Trophoblast cell (in vitro differentiated cells and primary cell): ENCODE data around the gene KLHDC7B. TPM values are rescaled to one million over a fixed set of nuclear protein-coding genes. Genes with fewer than 3 reads are reported as not detected.
A peak's percentile ranks its signal among the peaks of the same experiment; 100 is the strongest.

Experiments used
- DNase-seq, 2 donors: peaks; one replicate each; pipeline ENCODE4 v3.0.0-alpha.2; 2016
- H2AFZ ChIP-seq: 2 replicates; pipeline ENCODE4 v1.6.1; 2013; ENCODE audit warnings: low read length, moderate library complexity, mild to moderate bottlenecking; ENCODE audit not compliant: insufficient read depth, poor library complexity
- H2AK5ac ChIP-seq: 2 replicates; pipeline ENCODE4 v1.6.1; 2013; ENCODE audit warnings: mild to moderate bottlenecking, low read length
- H2BK120ac ChIP-seq: 2 replicates; pipeline ENCODE4 v1.6.1; 2013; ENCODE audit warnings: low read length, mild to moderate bottlenecking, moderate library complexity; ENCODE audit not compliant: insufficient read depth, poor library complexity
- H2BK12ac ChIP-seq: 2 replicates; pipeline ENCODE4 v1.6.1; 2013; ENCODE audit warnings: mild to moderate bottlenecking, low read length, moderate library complexity
- H2BK5ac ChIP-seq: 2 replicates; pipeline ENCODE4 v1.6.1; 2013; ENCODE audit warnings: low read length, low read depth, moderate library complexity, mild to moderate bottlenecking; ENCODE audit not compliant: poor library complexity
- H3K14ac ChIP-seq: 2 replicates; pipeline ENCODE4 v1.6.1; 2013; ENCODE audit warnings: mild to moderate bottlenecking, low read length
- H3K18ac ChIP-seq: 2 replicates; pipeline ENCODE4 v1.6.1; 2013; ENCODE audit warnings: mild to moderate bottlenecking, low read length
- H3K23ac ChIP-seq: 2 replicates; pipeline ENCODE4 v1.6.1; 2013; ENCODE audit warnings: low read length
- H3K27ac ChIP-seq: 2 replicates; pipeline ENCODE4 v1.5.1; 2013; ENCODE audit warnings: low read depth, mild to moderate bottlenecking, inconsistent platforms, low read length, moderate library complexity
- H3K27me3 ChIP-seq: 2 replicates; pipeline ENCODE4 v1.6.1; 2013; ENCODE audit warnings: inconsistent platforms, mild to moderate bottlenecking, low read length, moderate library complexity; ENCODE audit not compliant: insufficient read depth
- H3K36me3 ChIP-seq, 2 experiments: 1 replicate in 1 of 2; 2 replicates in 1 of 2; pipeline ENCODE4 v1.6.1; 2013; ENCODE audit warnings: low read length in 2 of 2, mild to moderate bottlenecking in 2 of 2, moderate library complexity in 1 of 2; ENCODE audit not compliant: insufficient read depth in 2 of 2, control insufficient read depth in 1 of 2
- H3K4ac ChIP-seq: 2 replicates; pipeline ENCODE4 v1.6.1; 2013; ENCODE audit warnings: low read depth, mild to moderate bottlenecking, low read length, moderate library complexity
- H3K4me1 ChIP-seq, 2 experiments: 1 replicate in 1 of 2; 2 replicates in 1 of 2; pipeline ENCODE4 v1.6.1; 2013; ENCODE audit warnings: low read length in 2 of 2, mild to moderate bottlenecking in 2 of 2, moderate library complexity in 1 of 2; ENCODE audit not compliant: insufficient read depth in 2 of 2, control insufficient read depth in 1 of 2
- H3K4me2 ChIP-seq: 2 replicates; pipeline ENCODE4 v1.6.1; 2013; ENCODE audit warnings: inconsistent platforms, mild to moderate bottlenecking, low read length, moderate library complexity
- H3K4me3 ChIP-seq: 2 replicates; pipeline ENCODE4 v1.5.1; 2013; ENCODE audit warnings: mild to moderate bottlenecking, low read depth, low read length, inconsistent platforms
- H3K79me1 ChIP-seq: one replicate; pipeline ENCODE4 v1.6.1; 2013; ENCODE audit warnings: low read length
- H3K79me2 ChIP-seq: 2 replicates; pipeline ENCODE4 v1.6.1; 2013; ENCODE audit warnings: low read length, mild to moderate bottlenecking; ENCODE audit not compliant: control insufficient read depth, insufficient read depth, poor library complexity
- H3K9ac ChIP-seq: 2 replicates; pipeline ENCODE4 v1.6.1; 2013; ENCODE audit warnings: mild to moderate bottlenecking, low read length
- H3K9me3 ChIP-seq: 2 replicates; pipeline ENCODE4 v1.6.1; 2013; ENCODE audit warnings: low read depth, mild to moderate bottlenecking, control low read depth, inconsistent platforms, low read length; ENCODE audit not compliant: insufficient read depth
- H4K12ac ChIP-seq: 2 replicates; pipeline ENCODE4 v1.6.1; 2013; ENCODE audit warnings: low read depth, mild to moderate bottlenecking, low read length, moderate library complexity
- H4K8ac ChIP-seq: 2 replicates; pipeline ENCODE4 v1.6.1; 2013; ENCODE audit warnings: low read depth, mild to moderate bottlenecking, low read length, moderate library complexity
- H4K91ac ChIP-seq: one replicate; pipeline ENCODE4 v1.6.1; 2013; ENCODE audit warnings: low read depth, mild to moderate bottlenecking, low read length, moderate library complexity
- WGBS: extraction: QIAGEN DNeasy Blood & Tissue Kit; methylation state at CpG from one replicate; pipeline ENCODE4 v1.1.7; 2013; ENCODE audit warnings: missing lambda C conversion rate; ENCODE audit not compliant: insufficient read length, insufficient coverage; ENCODE audit errors: extremely low coverage; 5-methylcytosine and 5-hydroxymethylcytosine counted together
- polyA plus RNA-seq: library from polyadenylated mRNA; stranded (reverse); fragments of 200-250 nt; gene quantifications from 2 replicates; pipeline ENCODE4 v1.2.3, GENCODE V29; 2013

Gene KLHDC7B
- 0.08 and 0.10 TPM in 2 replicates for polyA plus RNA-seq

DNA sequence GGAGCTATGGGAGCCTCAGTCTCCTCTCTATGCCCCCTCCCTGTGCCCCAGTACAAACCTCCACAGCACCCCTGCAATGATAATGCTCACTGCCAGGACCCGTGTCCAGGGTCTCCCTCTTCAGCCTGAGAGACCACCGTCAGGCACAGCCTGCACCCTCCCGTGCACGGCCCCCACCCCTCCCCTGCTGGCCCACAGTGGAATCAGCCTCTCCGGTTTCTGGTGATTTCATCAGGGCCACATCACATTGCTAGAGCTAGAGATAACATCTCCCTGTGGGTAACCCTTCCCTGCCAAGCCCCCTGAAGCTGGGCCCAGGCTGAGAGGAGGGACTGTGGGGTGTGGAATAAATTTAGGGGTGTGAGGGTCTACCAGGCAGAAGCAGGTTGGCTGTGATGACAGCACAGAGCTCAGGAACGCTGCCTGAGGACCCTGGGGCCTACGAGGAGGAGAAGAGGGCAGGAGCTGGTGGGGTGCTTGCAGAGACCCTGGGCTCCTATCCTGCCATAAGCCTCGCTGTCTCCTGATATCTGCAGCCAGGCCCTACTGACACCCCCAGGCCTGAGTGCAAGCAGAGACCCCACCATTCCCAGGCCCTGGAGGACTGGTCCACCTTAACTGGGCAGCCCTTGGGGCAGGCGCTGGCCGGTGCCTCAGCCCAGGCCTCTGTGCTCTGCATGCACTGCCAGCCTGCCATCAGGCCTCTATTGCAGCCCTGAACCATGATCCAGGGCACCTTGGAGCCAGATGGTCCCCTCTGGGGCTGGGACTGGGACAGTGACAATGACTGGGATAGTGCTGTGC, at the start of gene KLHDC7B:
KLHDC7B (plus strand) TSS at position 378 of the 804 bp plus-strand sequence; CDS start at position 723, 345 bp downstream.
- Histone ChIP-seq H3K79me2 (no peaks in the 10 kb centered on the region), H2BK120ac (peak within 1 kb of the TSS; percentile 16), H3K4me1 (peaks cover 8 to 19% of the 10 kb centered on the region in 2 experiments), H3K4me3 (no peak within 1 kb of the TSS), H3K18ac (no peak within 1 kb of the TSS), H4K8ac (no peak within 1 kb of the TSS), H3K23ac (peak within 1 kb of the TSS; percentile 63), H3K79me1 (peaks cover 2% of the 10 kb centered on the region), H3K27me3 (no peaks in the 10 kb centered on the region), H2AFZ (no peak within 1 kb of the TSS), H2AK5ac (peak within 1 kb of the TSS; percentile 22), H3K9ac (no peak within 1 kb of the TSS), H3K27ac (no peak within 1 kb of the TSS), H3K9me3 (no peaks in the 10 kb centered on the region), H3K4ac (no peak within 1 kb of the TSS), H3K4me2 (no peak within 1 kb of the TSS), H3K36me3 (no peaks in the 10 kb centered on the region), H4K91ac (peak within 1 kb of the TSS; percentile 39), H2BK5ac (no peak within 1 kb of the TSS), H3K14ac (peak within 1 kb of the TSS; percentile 7), H4K12ac (no peak within 1 kb of the TSS), H2BK12ac (peak within 1 kb of the TSS; percentile 44)
- peak in 1 of 2 donors; percentile 43 for DNase-seq
- no CpG with 5 or more reads among the region's 10 CpGs for WGBS

DNA sequence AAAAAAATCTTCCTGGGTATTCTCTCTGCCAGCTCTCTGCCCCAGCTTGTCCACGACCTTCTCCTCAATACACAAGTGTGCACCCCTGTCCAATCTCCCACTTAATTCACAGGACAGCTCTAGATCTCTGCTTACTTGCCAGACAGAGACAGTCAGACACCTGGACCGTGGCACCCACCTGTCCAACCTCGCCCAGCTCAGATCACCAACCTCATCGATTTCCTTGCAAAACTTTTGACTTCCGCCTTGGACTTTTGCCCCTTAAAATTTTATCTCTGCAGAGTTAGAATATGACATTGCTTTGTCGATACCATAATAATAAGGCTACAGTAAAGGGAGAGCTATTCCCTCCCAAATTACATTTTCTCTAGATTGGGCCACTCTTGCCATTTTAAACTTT, 48.6 kb upstream of the KLHDC7B start:
- Histone ChIP-seq H3K27ac (no peak overlapping the region), H3K18ac (no peak overlapping the region), H3K79me2 (no peaks in the 10 kb centered on the region), H3K4ac (no peak overlapping the region), H3K79me1 (no peaks in the 10 kb centered on the region), H4K91ac (no peak overlapping the region), H3K4me1 (peaks cover 3 to 6% of the 10 kb centered on the region in 2 experiments), H3K9me3 (no peaks in the 10 kb centered on the region), H4K8ac (no peak overlapping the region), H2BK12ac (no peak overlapping the region), H3K9ac (no peak overlapping the region), H2BK5ac (no peak overlapping the region), H4K12ac (no peak overlapping the region), H3K14ac (no peak overlapping the region), H3K23ac (no peak overlapping the region), H2AFZ (no peak overlapping the region), H2BK120ac (no peak overlapping the region), H2AK5ac (no peak overlapping the region), H3K27me3 (no peaks in the 10 kb centered on the region), H3K4me3 (no peak overlapping the region), H3K36me3 (peaks cover under 1 to 1% of the 10 kb centered on the region in 2 experiments), H3K4me2 (no peak overlapping the region)
- no peak for DNase-seq
- WGBS: no CpG with 5 or more reads among the region's 6 CpGs

DNA sequence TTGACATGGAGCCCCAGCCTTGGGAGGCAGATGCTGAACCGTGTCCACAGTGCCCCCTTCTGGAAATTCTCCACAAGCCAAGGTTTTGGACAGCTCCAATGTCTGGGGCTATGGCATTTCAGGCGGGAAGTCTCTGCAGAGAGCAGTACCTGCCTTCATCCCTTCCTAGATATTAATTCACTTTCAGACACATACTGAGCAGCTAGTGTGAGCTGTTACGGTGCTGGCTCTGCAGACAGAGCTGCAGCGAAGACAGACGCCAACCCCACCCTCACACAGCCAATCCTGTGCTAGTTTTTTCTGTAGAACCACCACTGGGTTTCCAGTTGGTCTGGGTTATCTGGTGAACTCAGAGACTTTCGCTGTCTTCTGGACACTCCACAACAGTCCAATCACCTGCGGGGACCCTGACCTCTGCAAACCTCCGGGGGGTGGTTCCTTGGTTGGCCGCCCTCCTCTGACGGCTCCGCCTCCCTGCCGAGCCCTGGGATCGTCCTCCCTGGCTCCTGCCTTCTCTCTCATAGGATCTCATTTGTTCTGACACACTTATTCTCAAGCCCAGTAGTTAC, 47.3 kb upstream of the KLHDC7B start:
- no peak overlapping the region for H3K4ac ChIP-seq
- no peak overlapping the region for H3K18ac ChIP-seq
- H2AFZ ChIP-seq: no peak overlapping the region
- H3K4me3 ChIP-seq: no peak overlapping the region
- H3K9me3 ChIP-seq: no peaks in the 10 kb centered on the region
- H3K4me2 ChIP-seq: no peak overlapping the region
- H3K79me2 ChIP-seq: no peaks in the 10 kb centered on the region
- no peak overlapping the region for H3K23ac ChIP-seq
- no peaks in the 10 kb centered on the region for H3K27me3 ChIP-seq
- H3K27ac ChIP-seq: no peak overlapping the region
- H3K14ac ChIP-seq: no peak overlapping the region
- H2BK120ac ChIP-seq: no peak overlapping the region
- H4K91ac ChIP-seq: no peak overlapping the region
- H2BK12ac ChIP-seq: no peak overlapping the region
- peak; percentile 75 to 91 for DNase-seq
- H3K9ac ChIP-seq: no peak overlapping the region
- peaks cover 3 to 6% of the 10 kb centered on the region in 2 experiments for H3K4me1 ChIP-seq
- H4K12ac ChIP-seq: no peak overlapping the region
- H4K8ac ChIP-seq: no peak overlapping the region
- no peaks in the 10 kb centered on the region for H3K79me1 ChIP-seq
- H3K36me3 ChIP-seq: peaks cover 13 to 14% of the 10 kb centered on the region in 2 experiments
- no peak overlapping the region for H2BK5ac ChIP-seq
- H2AK5ac ChIP-seq: no peak overlapping the region
- whole genome bisulfite sequencing: no CpG with 5 or more reads among the region's 13 CpGs

DNA sequence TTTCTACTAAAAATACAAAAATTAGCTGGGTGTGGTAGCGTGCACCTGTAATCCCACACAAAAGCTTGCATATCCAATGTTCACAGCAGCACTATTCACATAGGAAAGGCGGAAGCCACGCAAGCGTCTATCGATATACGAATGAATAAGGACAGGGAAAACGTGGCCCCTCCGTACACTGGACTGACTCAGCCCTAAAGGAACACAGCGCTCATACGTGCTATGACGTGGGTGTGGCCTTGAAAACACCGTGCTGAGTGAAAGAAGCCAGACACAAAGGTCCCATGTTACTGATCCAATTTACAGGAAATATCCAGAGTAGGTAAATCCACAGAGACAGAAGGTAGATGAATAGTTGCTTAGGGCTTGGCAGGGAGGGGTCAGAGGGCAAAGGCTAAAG, 45.2 kb upstream of the KLHDC7B start:
- no peak for DNase-seq
- H3K36me3 ChIP-seq: peaks cover 28 to 29% of the 10 kb centered on the region in 2 experiments
- no peaks in the 10 kb centered on the region for H3K79me1 ChIP-seq
- H3K79me2 ChIP-seq: no peaks in the 10 kb centered on the region
- no peak overlapping the region for H3K14ac ChIP-seq
- no peak overlapping the region for H4K91ac ChIP-seq
- H2BK12ac ChIP-seq: no peak overlapping the region
- peaks cover 3 to 6% of the 10 kb centered on the region in 2 experiments for H3K4me1 ChIP-seq
- H3K4ac ChIP-seq: no peak overlapping the region
- no peak overlapping the region for H3K23ac ChIP-seq
- no peak overlapping the region for H4K8ac ChIP-seq
- no peak overlapping the region for H3K4me3 ChIP-seq
- H2AFZ ChIP-seq: no peak overlapping the region
- no peaks in the 10 kb centered on the region for H3K9me3 ChIP-seq
- no peak overlapping the region for H2AK5ac ChIP-seq
- no peaks in the 10 kb centered on the region for H3K27me3 ChIP-seq
- H2BK120ac ChIP-seq: no peak overlapping the region
- no peak overlapping the region for H3K4me2 ChIP-seq
- no peak overlapping the region for H3K27ac ChIP-seq
- no peak overlapping the region for H2BK5ac ChIP-seq
- no peak overlapping the region for H3K18ac ChIP-seq
- no peak overlapping the region for H3K9ac ChIP-seq
- no CpG with 5 or more reads among the region's 12 CpGs for WGBS
- H4K12ac ChIP-seq: no peak overlapping the region
